ENCODE results near the gene ZNF682. TPM values are rescaled to one million over a fixed set of nuclear protein-coding genes. Genes with fewer than 3 reads are reported as not detected.
"Not testable (repeated sequence)": the region's sequence is repeated elsewhere in the genome, so short reads cannot be mapped to it uniquely, and the experiment has no call there.

ZNF682 gene
- total and polyA plus RNA-seq, 4 donors: 9.2 to 16.3 (median 12.4) TPM

DNA sequence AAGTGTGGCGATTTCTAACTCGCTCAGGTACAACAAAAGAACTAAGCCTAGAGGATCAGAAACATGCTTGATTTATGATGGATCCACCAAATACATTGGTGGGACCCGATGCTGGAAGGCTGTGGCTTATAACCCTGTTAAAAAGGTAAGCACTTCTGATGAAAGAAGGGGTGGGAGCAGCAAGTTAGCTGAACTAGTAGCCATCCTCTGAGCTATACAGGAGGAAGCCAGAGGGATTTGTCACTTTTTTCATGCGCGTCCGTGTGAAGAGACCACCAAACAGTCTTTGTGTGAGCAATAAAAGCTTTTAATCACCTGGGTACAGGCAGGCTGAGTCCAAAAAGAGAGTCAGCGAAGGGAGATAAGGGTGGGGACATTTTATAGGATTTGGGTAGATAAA is 29.3 kb upstream of the ZNF682 start:
- not testable (repeated sequence) for DNase-seq (ENCODE audit: low read depth in 4 of 6, low spot score in 6 of 6); H3K27ac ChIP-seq (ENCODE audit: low read depth, low read length); H3K27me3 ChIP-seq (ENCODE audit: control insufficient read depth, insufficient read depth, low read length); H3K9me3 ChIP-seq (ENCODE audit: control insufficient read depth, insufficient read depth, low read length); H3K4me1 ChIP-seq (ENCODE audit: control insufficient read depth, insufficient read depth, low read length); H3K36me3 ChIP-seq (ENCODE audit: control insufficient read depth, insufficient read depth, low read length); H3K4me3 ChIP-seq (ENCODE audit: low read depth, low read length)
- WGBS (ENCODE audit: insufficient coverage): 27% methylated on average over 7 of the region's 7 CpGs

DNA sequence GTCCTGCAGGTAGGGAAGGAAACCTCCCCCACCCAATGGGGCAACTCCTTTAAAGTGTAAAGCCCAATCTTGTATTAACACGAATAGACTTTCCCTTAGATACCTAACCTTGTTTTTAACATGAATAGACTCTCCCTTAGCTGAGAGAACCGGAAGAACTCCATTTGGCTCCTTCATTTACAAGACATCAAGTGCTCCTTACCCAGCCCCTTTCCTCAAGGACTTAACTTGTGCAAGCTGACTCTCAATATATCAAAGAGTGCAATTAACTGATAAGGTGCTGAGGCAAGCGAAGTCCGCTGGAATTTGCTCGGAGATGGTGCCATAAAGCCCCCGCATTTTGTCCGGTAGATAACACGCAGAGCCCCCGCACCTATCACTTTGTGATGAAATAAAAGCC is 28.6 kb upstream of the ZNF682 start:
- WGBS (ENCODE audit: insufficient coverage): 39% methylated on average over 8 of the region's 9 CpGs
- Histone ChIP-seq H3K27me3 (ENCODE audit: control insufficient read depth, insufficient read depth, low read length) (peaks cover 3% of the 10 kb centered on the region), H3K36me3 (ENCODE audit: control insufficient read depth, insufficient read depth, low read length) (no peaks in the 10 kb centered on the region), H3K27ac (ENCODE audit: low read depth, low read length) (no peak overlapping the region), H3K9me3 (ENCODE audit: control insufficient read depth, insufficient read depth, low read length) (no peaks in the 10 kb centered on the region), H3K4me1 (ENCODE audit: control insufficient read depth, insufficient read depth, low read length) (no peaks in the 10 kb centered on the region), H3K4me3 (ENCODE audit: low read depth, low read length) (no peak overlapping the region)
- no peak for DNase-seq (ENCODE audit: low read depth in 4 of 6, low spot score in 6 of 6)

DNA sequence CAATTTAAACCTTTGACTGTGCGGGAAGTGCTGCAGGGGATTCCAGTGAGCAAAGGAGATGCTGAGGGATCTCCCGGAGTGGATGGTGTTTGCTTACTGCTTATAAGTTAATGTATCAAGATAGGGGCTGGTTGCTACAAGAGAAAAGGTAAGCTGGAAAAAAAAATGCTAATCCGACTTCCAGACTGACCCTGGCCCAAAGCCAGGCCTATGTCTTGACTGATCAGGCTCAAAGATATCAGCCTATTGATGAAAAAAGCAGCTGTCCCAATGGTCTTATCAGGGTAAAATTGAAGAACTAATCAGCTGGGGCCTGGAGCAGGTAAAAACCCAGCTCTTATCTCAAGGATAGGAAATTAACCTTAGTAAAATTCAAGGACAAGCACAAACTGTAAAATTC is 27.6 kb upstream of the ZNF682 start:
- no peak overlapping the region for H3K27ac ChIP-seq (ENCODE audit: low read depth, low read length)
- H3K9me3 ChIP-seq (ENCODE audit: control insufficient read depth, insufficient read depth, low read length): no peaks in the 10 kb centered on the region
- H3K27me3 ChIP-seq (ENCODE audit: control insufficient read depth, insufficient read depth, low read length): peaks cover 3% of the 10 kb centered on the region
- no peaks in the 10 kb centered on the region for H3K36me3 ChIP-seq (ENCODE audit: control insufficient read depth, insufficient read depth, low read length)
- no peaks in the 10 kb centered on the region for H3K4me1 ChIP-seq (ENCODE audit: control insufficient read depth, insufficient read depth, low read length)
- WGBS (ENCODE audit: insufficient coverage): 62% methylated on average over 3 of the region's 3 CpGs
- no peak overlapping the region for H3K4me3 ChIP-seq (ENCODE audit: low read depth, low read length)
- no peak for DNase-seq (ENCODE audit: low read depth in 4 of 6, low spot score in 6 of 6)

DNA sequence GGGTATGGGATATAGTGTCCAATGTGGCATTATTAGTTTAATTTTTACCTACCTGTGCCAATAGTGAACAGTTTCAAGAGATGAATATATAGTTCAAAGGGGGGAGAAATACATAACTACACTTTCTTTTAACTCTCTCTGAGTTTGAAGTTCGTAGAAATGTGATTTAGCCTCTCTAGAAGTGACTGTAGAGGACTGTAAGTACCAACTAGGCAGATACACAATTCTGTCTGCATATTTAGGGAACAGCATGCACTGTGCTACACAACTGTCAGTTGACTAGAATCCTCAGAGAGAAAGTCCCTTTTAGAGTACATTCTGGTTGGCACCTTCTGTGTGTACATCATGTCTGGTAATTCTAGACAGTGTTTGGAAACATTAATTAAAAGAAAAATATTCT is 21.0 kb upstream of the ZNF682 start:
- no peak for DNase-seq (ENCODE audit: low read depth in 4 of 6, low spot score in 6 of 6)
- Histone ChIP-seq H3K27ac (ENCODE audit: low read depth, low read length) (no peak overlapping the region), H3K4me1 (ENCODE audit: control insufficient read depth, insufficient read depth, low read length) (no peaks in the 10 kb centered on the region), H3K9me3 (ENCODE audit: control insufficient read depth, insufficient read depth, low read length) (no peaks in the 10 kb centered on the region), H3K36me3 (ENCODE audit: control insufficient read depth, insufficient read depth, low read length) (no peaks in the 10 kb centered on the region), H3K27me3 (ENCODE audit: control insufficient read depth, insufficient read depth, low read length) (no peaks in the 10 kb centered on the region), H3K4me3 (ENCODE audit: low read depth, low read length) (no peak overlapping the region)
- WGBS (ENCODE audit: insufficient coverage): no CpG with 5 or more reads among the region's 1 CpG

DNA sequence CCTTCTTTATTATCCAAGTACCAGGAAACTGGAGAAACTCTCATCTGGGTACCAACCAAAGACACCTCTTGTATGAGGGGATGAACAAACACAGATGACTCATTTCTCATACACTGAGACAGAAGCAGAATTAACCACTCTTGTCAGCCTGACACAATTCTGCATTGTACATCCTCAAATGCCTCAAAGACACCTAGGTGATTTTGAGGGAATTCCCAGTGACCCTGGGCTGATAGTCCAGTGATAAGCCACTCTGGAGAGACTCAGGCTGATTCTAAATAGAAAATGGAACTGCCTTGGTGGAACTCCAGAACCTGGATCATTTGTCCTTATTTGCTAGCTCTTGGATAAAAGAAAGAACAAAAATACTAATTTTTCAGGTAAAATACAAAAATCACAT is 19.4 kb upstream of the ZNF682 start:
- H3K4me1 ChIP-seq (ENCODE audit: control insufficient read depth, insufficient read depth, low read length); H3K9me3 ChIP-seq (ENCODE audit: control insufficient read depth, insufficient read depth, low read length); H3K4me3 ChIP-seq (ENCODE audit: low read depth, low read length); H3K36me3 ChIP-seq (ENCODE audit: control insufficient read depth, insufficient read depth, low read length); H3K27me3 ChIP-seq (ENCODE audit: control insufficient read depth, insufficient read depth, low read length); DNase-seq (ENCODE audit: low read depth in 4 of 6, low spot score in 6 of 6); H3K27ac ChIP-seq (ENCODE audit: low read depth, low read length): not testable (repeated sequence)

DNA sequence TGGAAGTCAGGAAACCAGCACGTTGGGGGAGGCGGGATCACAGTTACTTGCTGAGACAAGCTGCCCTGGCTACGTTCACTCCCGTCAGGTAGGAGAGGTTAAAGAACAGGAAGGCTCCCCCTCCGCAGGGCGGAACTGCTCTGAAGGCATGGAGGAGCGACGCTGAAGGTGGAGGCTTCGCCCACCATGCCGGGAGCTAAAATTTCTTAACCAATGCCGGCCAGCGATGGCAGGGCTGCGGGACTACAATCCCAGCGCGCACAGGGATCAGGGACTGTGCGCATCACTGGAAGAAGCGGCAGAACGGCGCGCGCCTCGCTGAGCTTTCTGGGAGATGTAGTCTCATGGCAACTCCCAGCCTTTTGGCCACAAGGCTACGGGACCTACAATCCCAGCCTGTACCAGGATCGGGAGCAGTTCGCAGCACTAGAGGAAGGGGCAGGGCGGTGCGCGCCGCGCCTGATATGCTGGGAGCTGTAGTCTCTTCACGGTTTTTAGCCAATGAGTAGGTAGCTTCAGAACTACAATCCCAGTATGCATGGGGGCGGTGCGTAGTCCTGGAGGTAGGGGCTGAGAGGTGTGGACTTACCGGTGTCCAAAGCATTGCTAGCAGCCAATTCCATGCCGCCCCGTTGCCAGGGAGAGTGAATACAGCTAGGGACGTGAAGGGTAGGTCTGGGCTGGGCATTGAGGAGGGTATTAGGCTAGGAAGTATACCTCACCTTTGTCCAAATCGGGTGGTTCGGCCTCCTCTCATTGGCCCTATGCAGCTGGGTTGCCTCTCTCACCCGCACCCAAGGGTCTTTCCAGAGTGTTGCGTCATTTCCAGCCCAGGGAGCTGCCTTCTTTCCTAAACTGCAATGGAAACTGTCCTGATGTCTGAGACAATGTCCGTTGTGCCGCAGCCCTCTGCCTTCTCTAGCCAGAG is 12.8 kb upstream of the ZNF682 start:
- no peaks in the 10 kb centered on the region for H3K4me1 ChIP-seq (ENCODE audit: control insufficient read depth, insufficient read depth, low read length)
- under 1% methylated on average over 42 of the region's 43 CpGs for WGBS (ENCODE audit: insufficient coverage)
- H3K4me3 ChIP-seq (ENCODE audit: low read depth, low read length): peak overlapping the region; percentile 72
- H3K27ac ChIP-seq (ENCODE audit: low read depth, low read length): peak overlapping the region; percentile 61
- H3K9me3 ChIP-seq (ENCODE audit: control insufficient read depth, insufficient read depth, low read length): no peaks in the 10 kb centered on the region
- peak; percentile 90 to 100 (median 96) for DNase-seq (ENCODE audit: low read depth in 4 of 6, low spot score in 6 of 6)
- no peaks in the 10 kb centered on the region for H3K36me3 ChIP-seq (ENCODE audit: control insufficient read depth, insufficient read depth, low read length)
- H3K27me3 ChIP-seq (ENCODE audit: control insufficient read depth, insufficient read depth, low read length): no peaks in the 10 kb centered on the region

DNA sequence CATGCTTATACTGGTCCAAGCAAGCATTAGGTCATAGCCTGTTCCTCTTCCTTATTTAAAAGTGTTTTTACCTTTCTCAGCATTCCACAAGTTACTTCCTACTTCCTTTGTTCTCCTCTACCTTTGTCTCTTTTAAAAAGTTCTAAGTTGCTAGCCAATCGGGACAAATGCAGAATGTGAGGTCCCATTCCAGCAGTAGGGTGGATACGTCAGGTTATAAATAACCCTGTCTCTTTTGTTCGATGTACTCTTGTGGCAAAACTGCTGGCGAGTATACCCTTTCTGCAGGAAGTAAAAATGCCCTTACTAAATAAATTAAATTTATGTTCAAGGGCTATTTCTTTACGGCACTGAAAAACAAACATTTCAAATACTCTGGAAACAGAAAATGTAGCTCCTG is 6.4 kb upstream of the ZNF682 start:
- no CpG with 5 or more reads among the region's 5 CpGs for WGBS (ENCODE audit: insufficient coverage)
- H3K9me3 ChIP-seq (ENCODE audit: control insufficient read depth, insufficient read depth, low read length); H3K27ac ChIP-seq (ENCODE audit: low read depth, low read length); H3K27me3 ChIP-seq (ENCODE audit: control insufficient read depth, insufficient read depth, low read length); H3K36me3 ChIP-seq (ENCODE audit: control insufficient read depth, insufficient read depth, low read length); H3K4me3 ChIP-seq (ENCODE audit: low read depth, low read length); H3K4me1 ChIP-seq (ENCODE audit: control insufficient read depth, insufficient read depth, low read length); DNase-seq (ENCODE audit: low read depth in 4 of 6, low spot score in 6 of 6): not testable (repeated sequence)

DNA sequence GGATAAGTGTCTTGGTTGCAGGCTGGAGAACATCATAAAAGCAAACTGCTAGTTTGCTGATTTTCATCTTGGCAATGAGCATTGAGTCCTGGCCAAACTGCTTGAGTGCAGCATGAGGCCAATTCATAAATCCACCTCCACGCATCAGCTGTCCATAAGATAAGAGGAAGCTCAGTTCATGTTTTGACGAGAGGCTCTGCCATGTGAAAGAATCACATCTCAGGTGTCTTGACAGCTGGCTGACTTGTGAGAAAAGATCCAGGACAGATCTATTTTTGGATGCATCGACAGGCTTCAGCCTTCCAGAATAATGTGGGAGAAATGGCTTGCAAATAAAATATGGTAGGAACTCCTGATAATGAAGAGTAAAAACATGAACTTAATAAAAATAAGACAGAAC is 5.4 kb upstream of the ZNF682 start:
- DNase-seq (ENCODE audit: low read depth in 4 of 6, low spot score in 6 of 6): no peak
- no peaks in the 10 kb centered on the region for H3K36me3 ChIP-seq (ENCODE audit: control insufficient read depth, insufficient read depth, low read length)
- no peaks in the 10 kb centered on the region for H3K4me1 ChIP-seq (ENCODE audit: control insufficient read depth, insufficient read depth, low read length)
- H3K27me3 ChIP-seq (ENCODE audit: control insufficient read depth, insufficient read depth, low read length): no peaks in the 10 kb centered on the region
- 75% methylated on average over 1 of the region's 3 CpGs for WGBS (ENCODE audit: insufficient coverage)
- no peak overlapping the region for H3K4me3 ChIP-seq (ENCODE audit: low read depth, low read length)
- no peaks in the 10 kb centered on the region for H3K9me3 ChIP-seq (ENCODE audit: control insufficient read depth, insufficient read depth, low read length)
- no peak overlapping the region for H3K27ac ChIP-seq (ENCODE audit: low read depth, low read length)

DNA sequence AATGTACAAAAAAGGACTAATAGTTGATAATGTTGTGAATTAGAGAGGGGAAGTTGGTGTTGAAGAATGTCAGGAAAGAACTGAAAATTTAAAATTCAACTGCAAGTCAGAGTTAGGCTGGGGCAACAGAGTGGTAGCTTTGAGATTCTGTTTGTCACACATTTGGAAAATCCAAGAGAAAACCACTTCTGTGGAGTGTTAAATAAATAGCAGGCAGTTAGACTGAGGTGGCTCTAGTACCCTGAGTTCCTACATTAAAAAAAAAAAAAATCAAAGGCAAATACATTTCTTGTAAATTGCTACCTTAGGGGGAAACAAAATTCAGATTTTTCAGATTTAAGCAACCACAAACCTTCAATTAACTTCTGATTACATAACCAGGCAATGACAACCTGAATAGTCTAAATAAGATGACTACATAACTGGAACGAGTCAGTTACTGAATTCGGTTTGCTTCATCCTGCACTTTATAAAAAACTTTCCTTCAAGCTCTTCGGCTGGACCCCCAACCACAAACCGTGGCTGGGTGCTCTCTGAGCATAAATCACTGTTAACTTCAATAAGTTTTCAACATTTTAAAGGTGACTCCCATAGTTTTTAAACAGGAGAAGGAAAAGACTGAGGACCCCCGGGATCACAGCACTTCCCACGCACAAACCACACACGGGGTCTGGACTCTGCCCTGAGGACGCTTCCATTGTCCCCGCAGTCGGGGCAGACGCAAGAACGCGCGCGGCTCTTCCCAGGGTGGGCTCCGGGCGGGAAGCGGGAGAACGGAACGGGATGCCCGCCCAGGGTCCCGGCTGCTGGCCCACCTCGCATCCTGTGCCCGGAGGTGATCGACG is 725 bp downstream of the ZNF682 start:
- H3K27me3 ChIP-seq (ENCODE audit: control insufficient read depth, insufficient read depth, low read length): no peaks in the 10 kb centered on the region
- H3K27ac ChIP-seq (ENCODE audit: low read depth, low read length): peak overlapping the region; percentile 91
- peak in 3 of 6 donors; percentile 0 to 2 (median 1) for DNase-seq (ENCODE audit: low read depth in 4 of 6, low spot score in 6 of 6)
- under 1% methylated on average over 24 of the region's 26 CpGs for WGBS (ENCODE audit: insufficient coverage)
- H3K4me1 ChIP-seq (ENCODE audit: control insufficient read depth, insufficient read depth, low read length): no peaks in the 10 kb centered on the region
- H3K4me3 ChIP-seq (ENCODE audit: low read depth, low read length): peak overlapping the region; percentile 84
- H3K36me3 ChIP-seq (ENCODE audit: control insufficient read depth, insufficient read depth, low read length): peaks cover 2% of the 10 kb centered on the region
- no peaks in the 10 kb centered on the region for H3K9me3 ChIP-seq (ENCODE audit: control insufficient read depth, insufficient read depth, low read length)
